Measurements from ENCODE around the gene ICE2. TPM values are rescaled to one million over a fixed set of nuclear protein-coding genes. Genes with fewer than 3 reads are reported as not detected.
"Not testable (repeated sequence)": the region's sequence is repeated elsewhere in the genome, so short reads cannot be mapped to it uniquely, and the experiment has no call there.

ICE2 gene
- polyA plus RNA-seq, 1 donor, result 41.1 TPM

DNA sequence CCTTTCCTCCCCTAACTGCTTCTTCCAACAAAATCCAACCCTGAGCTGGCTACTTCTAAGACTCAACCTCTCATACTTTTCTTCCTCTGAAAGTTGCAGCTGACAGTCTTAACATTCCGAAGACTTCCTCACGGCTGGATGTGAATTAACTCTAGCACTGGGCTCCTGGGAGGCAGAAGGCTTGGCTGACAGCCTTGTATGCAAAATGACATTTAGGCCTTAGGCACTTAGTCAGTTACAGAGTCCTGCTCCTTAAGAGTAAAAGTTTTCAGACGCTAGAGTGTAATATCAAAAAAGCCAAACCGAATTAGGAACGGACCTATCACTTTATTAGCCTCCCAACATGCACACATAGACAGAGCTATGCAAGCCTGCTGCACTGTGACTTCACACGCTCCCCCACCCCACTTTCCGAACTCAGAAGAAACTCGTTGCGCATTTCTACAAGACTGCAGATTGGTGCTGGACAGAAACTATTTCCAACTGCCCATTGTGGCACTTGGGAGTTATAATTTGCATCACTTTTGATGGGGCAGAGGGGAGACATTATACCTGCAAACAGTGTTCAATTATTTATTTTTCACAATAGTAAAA is 65.6 kb downstream of the ICE2 start:
- DNase-seq, result no peak
- WGBS (ENCODE audit: insufficient coverage, low lambda C conversion rate), result no CpG with 5 or more reads among the region's 9 CpGs

DNA sequence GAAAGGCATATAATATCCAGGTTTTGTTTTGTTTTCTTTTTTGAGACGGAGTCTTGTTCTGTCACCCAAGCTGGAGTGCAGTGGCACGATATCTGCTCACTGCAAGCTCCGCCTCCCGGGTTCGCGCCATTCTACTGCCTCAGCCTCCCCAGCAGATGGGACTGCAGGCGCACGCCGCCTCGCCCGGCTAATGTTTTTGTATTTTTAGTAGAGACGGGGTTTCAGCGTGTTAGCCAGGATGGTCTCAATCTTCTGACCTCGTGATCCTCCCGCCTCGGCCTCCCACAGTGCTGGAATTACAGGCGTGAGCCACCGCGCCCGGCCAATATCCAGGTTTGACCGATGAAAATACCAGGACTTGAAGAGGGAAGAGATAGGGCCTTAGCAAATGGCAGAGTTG is 66.1 kb downstream of the ICE2 start:
- not testable (repeated sequence) for H3K27me3 ChIP-seq (ENCODE audit: control insufficient read depth, insufficient read depth, low read length); H3K27ac ChIP-seq (ENCODE audit: low read length); H3K36me3 ChIP-seq (ENCODE audit: control insufficient read depth, insufficient read depth, low read length); H3K4me3 ChIP-seq (ENCODE audit: low read length); DNase-seq; H3K4me1 ChIP-seq (ENCODE audit: control insufficient read depth, insufficient read depth, low read length); H3K9me3 ChIP-seq (ENCODE audit: control insufficient read depth, low read depth, low read length)
- 100% methylated on average over 3 of the region's 21 CpGs for WGBS (ENCODE audit: insufficient coverage, low lambda C conversion rate)

More for the DNA sequence above, 65.6 kb downstream of the ICE2 start:
- Histone ChIP-seq H3K27ac (ENCODE audit: low read length) (no peak overlapping the region), H3K9me3 (ENCODE audit: control insufficient read depth, low read depth, low read length) (no peaks in the 10 kb centered on the region), H3K4me3 (ENCODE audit: low read length) (no peak overlapping the region), H3K4me1 (ENCODE audit: control insufficient read depth, insufficient read depth, low read length) (peaks cover 5% of the 10 kb centered on the region), H3K27me3 (ENCODE audit: control insufficient read depth, insufficient read depth, low read length) (no peaks in the 10 kb centered on the region), H3K36me3 (ENCODE audit: control insufficient read depth, insufficient read depth, low read length) (no peaks in the 10 kb centered on the region)

DNA sequence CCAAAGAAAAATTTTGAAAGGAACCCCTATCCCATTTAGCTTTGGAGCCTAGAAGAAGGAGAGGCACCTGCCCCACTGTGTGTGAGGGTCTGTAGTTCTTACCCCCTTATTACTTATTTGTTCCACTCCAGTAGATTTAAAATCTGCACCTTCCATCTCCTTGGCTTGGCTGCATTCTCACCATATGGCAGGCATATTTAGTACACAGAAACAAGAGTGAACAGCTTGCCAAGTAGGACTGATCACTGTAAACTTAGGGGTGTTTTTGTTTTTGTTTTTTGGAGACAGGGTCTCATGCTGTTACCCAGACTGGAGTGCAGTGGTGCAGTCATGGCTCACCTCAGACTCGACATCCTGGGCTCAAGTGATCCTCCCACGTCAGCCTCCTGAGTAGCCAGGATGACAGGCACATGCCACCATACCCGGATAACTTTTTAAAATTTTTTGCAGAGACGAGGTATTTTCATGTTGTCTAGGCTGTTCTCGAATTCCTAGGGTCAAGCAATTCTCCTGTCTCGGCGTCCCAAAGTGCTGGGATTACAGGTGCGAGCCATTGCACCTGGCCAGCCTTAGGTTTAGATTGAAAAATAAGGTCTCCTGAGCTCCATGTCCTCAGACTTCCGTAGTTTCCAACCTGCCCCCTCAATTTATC is 67.0 kb downstream of the ICE2 start:
- no peaks in the 10 kb centered on the region for H3K27me3 ChIP-seq (ENCODE audit: control insufficient read depth, insufficient read depth, low read length)
- no CpG with 5 or more reads among the region's 9 CpGs for WGBS (ENCODE audit: insufficient coverage, low lambda C conversion rate)
- DNase-seq, result no peak
- no peak overlapping the region for H3K27ac ChIP-seq (ENCODE audit: low read length)
- no peak overlapping the region for H3K4me3 ChIP-seq (ENCODE audit: low read length)
- H3K36me3 ChIP-seq (ENCODE audit: control insufficient read depth, insufficient read depth, low read length), result no peaks in the 10 kb centered on the region
- H3K9me3 ChIP-seq (ENCODE audit: control insufficient read depth, low read depth, low read length), result no peaks in the 10 kb centered on the region
- H3K4me1 ChIP-seq (ENCODE audit: control insufficient read depth, insufficient read depth, low read length), result peaks cover 5% of the 10 kb centered on the region

DNA sequence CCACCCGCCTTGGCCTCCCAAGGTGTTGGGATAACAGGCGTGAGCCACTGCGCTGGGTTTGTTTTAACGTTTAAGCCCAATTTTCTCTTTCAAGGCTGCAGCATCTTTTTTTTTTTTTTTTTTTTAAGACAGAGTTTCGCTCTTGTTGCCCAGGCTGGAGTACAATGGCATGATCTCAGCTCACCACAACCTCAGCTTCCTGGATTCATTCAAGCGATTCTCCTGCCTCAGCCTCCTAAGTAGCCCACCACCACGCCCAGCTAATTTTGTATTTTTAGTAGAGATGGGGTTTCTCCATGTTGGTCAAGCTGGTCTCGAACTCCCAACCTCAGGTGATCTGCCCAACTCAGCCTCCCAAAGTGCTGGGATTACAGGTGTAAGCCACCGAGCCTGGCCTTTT is 68.6 kb downstream of the ICE2 start:
- not testable (repeated sequence) for H3K36me3 ChIP-seq (ENCODE audit: control insufficient read depth, insufficient read depth, low read length); H3K27me3 ChIP-seq (ENCODE audit: control insufficient read depth, insufficient read depth, low read length); H3K4me1 ChIP-seq (ENCODE audit: control insufficient read depth, insufficient read depth, low read length); H3K4me3 ChIP-seq (ENCODE audit: low read length); H3K9me3 ChIP-seq (ENCODE audit: control insufficient read depth, low read depth, low read length); H3K27ac ChIP-seq (ENCODE audit: low read length); DNase-seq
- WGBS (ENCODE audit: insufficient coverage, low lambda C conversion rate), result no CpG with 5 or more reads among the region's 9 CpGs

DNA sequence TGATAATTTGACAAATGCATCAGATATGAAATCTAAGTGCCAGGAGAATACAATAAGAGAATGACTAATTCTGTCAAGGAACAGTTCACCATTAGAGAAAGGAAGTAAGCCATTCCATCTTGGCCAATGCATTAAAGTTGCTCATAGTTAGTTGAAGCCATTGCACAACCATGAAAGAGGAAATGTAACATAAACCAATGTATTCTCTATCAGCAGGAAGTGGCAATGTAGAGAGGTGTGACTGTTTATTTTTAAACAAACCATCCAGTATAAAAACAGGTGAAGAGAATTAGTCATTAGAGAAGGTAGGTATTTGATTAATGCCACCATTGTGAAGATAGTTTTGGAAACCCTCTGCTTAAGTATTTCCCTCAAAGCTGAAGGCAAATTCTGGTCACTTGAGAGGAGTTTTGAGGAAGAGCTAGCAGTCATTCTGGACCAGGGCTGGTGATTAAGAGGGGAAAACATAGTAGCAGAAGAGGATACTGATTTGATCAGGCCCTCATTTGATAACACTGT is 70.4 kb downstream of the ICE2 start:
- Histone ChIP-seq H3K4me3 (ENCODE audit: low read length) (no peak overlapping the region), H3K36me3 (ENCODE audit: control insufficient read depth, insufficient read depth, low read length) (no peaks in the 10 kb centered on the region), H3K9me3 (ENCODE audit: control insufficient read depth, low read depth, low read length) (no peaks in the 10 kb centered on the region), H3K27me3 (ENCODE audit: control insufficient read depth, insufficient read depth, low read length) (no peaks in the 10 kb centered on the region), H3K4me1 (ENCODE audit: control insufficient read depth, insufficient read depth, low read length) (peaks cover 5% of the 10 kb centered on the region), H3K27ac (ENCODE audit: low read length) (peak overlapping the region; percentile 17)
- peak in 1 of 2 donors; percentile 76 for DNase-seq

DNA sequence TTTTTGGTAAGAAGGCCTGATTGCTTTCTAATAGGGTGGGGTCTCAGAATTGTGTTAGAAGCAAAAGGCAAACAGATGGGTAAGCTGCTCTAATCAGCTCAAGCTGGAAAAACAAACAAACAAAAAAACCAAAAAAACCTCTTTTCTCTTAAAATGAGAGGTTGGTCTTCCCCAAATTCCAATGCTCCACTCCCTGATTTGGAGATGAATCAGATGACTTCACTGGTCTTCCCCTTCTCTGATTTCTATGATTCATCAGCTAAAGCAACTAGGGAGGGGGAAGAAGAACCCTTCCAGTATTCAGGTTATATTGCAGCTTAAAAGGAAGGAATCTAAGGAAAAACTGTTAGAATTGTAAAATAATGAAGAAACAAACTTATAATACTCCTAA is 71.5 kb downstream of the ICE2 start:
- Histone ChIP-seq H3K4me1 (ENCODE audit: control insufficient read depth, insufficient read depth, low read length) (peaks cover 15% of the 10 kb centered on the region), H3K9me3 (ENCODE audit: control insufficient read depth, low read depth, low read length) (no peaks in the 10 kb centered on the region), H3K27ac (ENCODE audit: low read length) (no peak overlapping the region), H3K36me3 (ENCODE audit: control insufficient read depth, insufficient read depth, low read length) (no peaks in the 10 kb centered on the region), H3K4me3 (ENCODE audit: low read length) (no peak overlapping the region), H3K27me3 (ENCODE audit: control insufficient read depth, insufficient read depth, low read length) (no peaks in the 10 kb centered on the region)
- DNase-seq, result no peak

DNA sequence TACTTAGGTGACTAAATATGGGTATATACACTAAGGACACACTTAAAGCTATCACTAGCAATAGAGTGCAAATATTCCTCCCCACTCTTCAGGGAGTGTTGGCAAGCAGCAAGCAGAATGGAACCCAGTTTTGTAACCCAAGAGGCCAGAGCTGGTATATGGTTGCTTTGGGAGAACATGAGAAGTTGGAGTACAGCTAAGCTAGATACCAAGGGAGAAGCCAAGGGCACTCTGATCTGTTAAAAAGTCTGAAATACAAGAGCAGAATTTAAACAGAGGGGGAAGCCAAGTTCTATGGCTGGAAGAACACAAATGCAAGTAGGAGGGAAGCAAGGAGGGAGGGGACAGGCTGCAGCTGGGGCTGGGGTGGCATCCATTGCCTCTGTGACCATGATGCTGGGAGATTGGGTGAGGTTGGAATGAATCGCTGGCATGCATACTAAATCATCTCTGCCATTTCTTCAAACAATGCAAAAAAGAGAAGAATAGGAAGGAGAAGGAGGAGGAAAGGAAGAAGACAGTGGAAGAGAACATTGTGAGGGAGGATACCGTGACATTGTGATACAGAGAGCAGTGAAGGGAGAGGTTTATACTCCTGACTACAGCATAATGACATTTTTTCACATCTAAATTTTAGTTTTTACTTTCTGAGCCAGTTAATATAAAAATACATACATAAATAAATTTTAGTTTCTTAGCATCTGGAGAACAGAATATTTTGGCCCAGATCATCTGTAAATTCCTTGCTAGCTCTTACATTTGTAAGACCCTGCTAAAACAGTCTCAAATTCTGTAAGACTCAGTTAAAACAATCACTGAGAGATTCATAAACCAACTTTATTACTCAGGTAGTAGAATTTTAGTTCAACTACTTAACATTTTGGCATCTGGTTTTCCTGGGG is 72.2 kb downstream of the ICE2 start:
- no peaks in the 10 kb centered on the region for H3K36me3 ChIP-seq (ENCODE audit: control insufficient read depth, insufficient read depth, low read length)
- no peaks in the 10 kb centered on the region for H3K27me3 ChIP-seq (ENCODE audit: control insufficient read depth, insufficient read depth, low read length)
- H3K4me1 ChIP-seq (ENCODE audit: control insufficient read depth, insufficient read depth, low read length), result peaks cover 16% of the 10 kb centered on the region
- H3K27ac ChIP-seq (ENCODE audit: low read length), result no peak overlapping the region
- H3K4me3 ChIP-seq (ENCODE audit: low read length), result no peak overlapping the region
- no peaks in the 10 kb centered on the region for H3K9me3 ChIP-seq (ENCODE audit: control insufficient read depth, low read depth, low read length)
- WGBS (ENCODE audit: insufficient coverage, low lambda C conversion rate), result 91% methylated on average over 1 of the region's 2 CpGs
- no peak for DNase-seq

DNA sequence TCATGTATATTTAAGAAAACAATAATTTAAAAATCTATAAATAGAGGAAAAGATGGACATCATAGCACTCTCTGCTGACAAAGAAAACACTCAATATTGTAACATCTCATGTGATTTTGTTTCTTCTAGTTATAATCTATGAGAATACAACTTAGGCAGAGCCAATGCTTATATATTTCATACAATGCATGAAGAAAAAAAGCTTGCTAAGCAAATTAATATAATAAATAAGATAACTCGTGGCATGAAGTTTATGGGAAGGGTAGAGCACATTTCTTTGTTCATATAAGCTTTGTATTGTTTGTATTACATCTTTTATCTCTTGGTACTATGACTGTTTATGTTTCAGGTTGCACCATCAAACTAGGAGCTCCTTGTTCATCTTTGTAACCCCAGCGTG is 73.5 kb downstream of the ICE2 start:
- H3K27me3 ChIP-seq (ENCODE audit: control insufficient read depth, insufficient read depth, low read length), result no peaks in the 10 kb centered on the region
- H3K9me3 ChIP-seq (ENCODE audit: control insufficient read depth, low read depth, low read length), result no peaks in the 10 kb centered on the region
- 0% methylated on average over 1 of the region's 2 CpGs for WGBS (ENCODE audit: insufficient coverage, low lambda C conversion rate)
- H3K36me3 ChIP-seq (ENCODE audit: control insufficient read depth, insufficient read depth, low read length), result no peaks in the 10 kb centered on the region
- no peak overlapping the region for H3K4me3 ChIP-seq (ENCODE audit: low read length)
- H3K4me1 ChIP-seq (ENCODE audit: control insufficient read depth, insufficient read depth, low read length), result peaks cover 16% of the 10 kb centered on the region
- DNase-seq, result no peak
- H3K27ac ChIP-seq (ENCODE audit: low read length), result no peak overlapping the region

DNA sequence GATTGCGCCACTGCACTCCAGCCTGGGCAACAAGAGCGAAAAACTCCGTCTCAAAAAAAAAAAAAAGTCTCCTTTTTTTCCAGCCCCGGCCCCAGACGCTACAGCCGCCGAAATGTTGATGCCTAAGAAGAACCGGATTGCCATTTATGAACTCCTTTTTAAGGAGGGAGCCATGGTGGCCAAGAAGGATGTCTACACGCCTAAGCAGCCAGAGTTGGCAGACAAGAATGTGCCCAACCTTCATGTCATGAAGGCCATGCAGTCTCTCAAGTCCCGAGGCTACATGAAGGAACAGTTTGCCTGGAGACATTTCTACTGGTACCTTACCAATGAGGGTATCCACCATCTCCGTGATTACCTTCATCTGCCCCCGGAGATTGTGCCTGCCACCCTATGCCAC is 74.6 kb downstream of the ICE2 start:
- H3K27ac ChIP-seq (ENCODE audit: low read length); DNase-seq; H3K4me3 ChIP-seq (ENCODE audit: low read length); H3K27me3 ChIP-seq (ENCODE audit: control insufficient read depth, insufficient read depth, low read length); H3K36me3 ChIP-seq (ENCODE audit: control insufficient read depth, insufficient read depth, low read length); H3K9me3 ChIP-seq (ENCODE audit: control insufficient read depth, low read depth, low read length): not testable (repeated sequence)
- no CpG with 5 or more reads among the region's 12 CpGs for WGBS (ENCODE audit: insufficient coverage, low lambda C conversion rate)
- H3K4me1 ChIP-seq (ENCODE audit: control insufficient read depth, insufficient read depth, low read length), result peaks cover 19% of the 10 kb centered on the region

DNA sequence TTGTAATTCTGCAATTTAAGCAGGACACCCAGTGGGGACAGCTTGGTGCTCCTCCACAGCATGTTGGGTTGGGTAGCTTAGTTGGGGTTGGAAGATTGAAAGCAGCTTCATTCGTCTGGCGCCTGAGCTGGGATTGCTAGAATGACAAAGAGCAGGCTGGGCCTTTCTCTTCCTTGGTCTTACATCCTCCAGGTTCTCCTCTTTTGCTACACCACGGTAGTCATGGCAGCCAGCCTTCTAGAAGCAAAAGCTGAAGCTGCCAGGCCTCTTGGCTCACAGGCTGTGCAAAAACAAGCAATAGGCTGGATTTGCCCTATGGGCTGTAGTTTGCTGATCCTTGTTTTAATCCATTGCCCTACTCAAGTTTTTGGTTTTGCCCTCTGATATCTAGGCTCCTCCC is 78.0 kb downstream of the ICE2 start:
- Histone ChIP-seq H3K4me3 (ENCODE audit: low read length) (no peak overlapping the region), H3K36me3 (ENCODE audit: control insufficient read depth, insufficient read depth, low read length) (peaks cover 3% of the 10 kb centered on the region), H3K9me3 (ENCODE audit: control insufficient read depth, low read depth, low read length) (peaks cover 3% of the 10 kb centered on the region), H3K27me3 (ENCODE audit: control insufficient read depth, insufficient read depth, low read length) (no peaks in the 10 kb centered on the region), H3K4me1 (ENCODE audit: control insufficient read depth, insufficient read depth, low read length) (peaks cover 23% of the 10 kb centered on the region), H3K27ac (ENCODE audit: low read length) (no peak overlapping the region)
- no peak for DNase-seq
- no CpG with 5 or more reads among the region's 3 CpGs for WGBS (ENCODE audit: insufficient coverage, low lambda C conversion rate)

All from large intestine (tissue), 3 donors.